DOHH2 (cell line): ENCODE data around the gene PHRF1.

Source experiments
- H3F3A ChIP-seq: fragments of 200-600 bp; sonication (generic), shearing (Covaris generic); 2 replicates; pipeline ENCODE4 v1.6.0; 2016; ENCODE audit warnings: antibody characterized with exemption, mild to moderate bottlenecking; ENCODE audit not compliant: control insufficient read depth, insufficient read depth
- H3K27ac ChIP-seq: fragments of 200-600 bp; sonication (generic); 2 replicates; pipeline ENCODE4 v1.5.1; 2014; ENCODE audit warnings: low read depth, mild to moderate bottlenecking, low read length, moderate library complexity
- H3K27me3 ChIP-seq: fragments of 200-600 bp; sonication (generic); 2 replicates; pipeline ENCODE4 v1.6.1; 2014; ENCODE audit warnings: mild to moderate bottlenecking, low read length, mixed read lengths; ENCODE audit not compliant: control insufficient read depth
- H3K36me3 ChIP-seq: fragments of 200-600 bp; sonication (generic); 2 replicates; pipeline ENCODE4 v1.6.1; 2014; ENCODE audit warnings: mild to moderate bottlenecking, low read length, moderate library complexity, mixed read lengths; ENCODE audit not compliant: control insufficient read depth
- H3K4me1 ChIP-seq: fragments of 200-600 bp; sonication (generic); 2 replicates; pipeline ENCODE4 v1.6.1; 2014; ENCODE audit warnings: mild to moderate bottlenecking, low read length, mixed read lengths; ENCODE audit not compliant: control insufficient read depth
- H3K4me2 ChIP-seq: fragments of 200-600 bp; sonication (generic); 2 replicates; pipeline ENCODE4 v1.6.0; 2014; ENCODE audit warnings: mild to moderate bottlenecking, low read length, moderate library complexity
- H3K4me3 ChIP-seq: fragments of 200-600 bp; sonication (generic); 2 replicates; pipeline ENCODE4 v1.5.1; 2014; ENCODE audit warnings: mild to moderate bottlenecking, low read length, mixed read lengths
- H3K79me2 ChIP-seq: fragments of 200-600 bp; sonication (generic); 2 replicates; pipeline ENCODE4 v1.6.1; 2014; ENCODE audit warnings: mild to moderate bottlenecking, low read length, mixed read lengths; ENCODE audit not compliant: control insufficient read depth
- H3K9me2 ChIP-seq: fragments of 200-600 bp; sonication (generic); replicated peaks from 2 replicates; pipeline ENCODE4 v1.6.1; 2014; ENCODE audit warnings: mild to moderate bottlenecking, low read length, mixed read lengths; ENCODE audit not compliant: control insufficient read depth
- H3K9me3 ChIP-seq: fragments of 200-600 bp; sonication (generic); 2 replicates; pipeline ENCODE4 v1.6.1; 2014; ENCODE audit warnings: antibody characterized with exemption, low read length, mixed read lengths; ENCODE audit not compliant: control insufficient read depth, insufficient read depth
- H4K20me1 ChIP-seq: fragments of 200-600 bp; sonication (generic); 2 replicates; pipeline ENCODE4 v1.6.0; 2014; ENCODE audit warnings: low read depth, mild to moderate bottlenecking, antibody characterized with exemption, low read length, moderate library complexity; ENCODE audit not compliant: control insufficient read depth, insufficient read depth
- CTCF ChIP-seq: fragments of 200-600 bp; sonication (generic); IDR thresholded peaks from one replicate; pipeline ENCODE4 v1.5.1; 2014; ENCODE audit warnings: antibody characterized with exemption, mild to moderate bottlenecking, low read depth, low read length; ENCODE audit not compliant: poor library complexity, severe bottlenecking
- EZH2phosphoT487 ChIP-seq: fragments of 200-600 bp; sonication (generic); IDR thresholded peaks from 2 replicates; pipeline ENCODE4 v1.6.1; 2017; ENCODE audit warnings: borderline replicate concordance, mild to moderate bottlenecking, antibody characterized with exemption, low read length, moderate library complexity, mixed read lengths

Gene PHRF1

GRCh38 chr11:656866-657265 lies 80.6 kb downstream of the PHRF1 start:
- no peak overlapping the region for H3K4me3 ChIP-seq
- no peaks in the 10 kb centered on the region for H4K20me1 ChIP-seq
- H3K36me3 ChIP-seq, result no peaks in the 10 kb centered on the region; the same call in 1 of the 2 replicates
- no peaks in the 10 kb centered on the region for H3F3A ChIP-seq
- no peaks in the 10 kb centered on the region for H3K9me2 ChIP-seq
- H3K4me1 ChIP-seq, result no peaks in the 10 kb centered on the region
- H3K27ac ChIP-seq, result no peak overlapping the region
- no peak overlapping the region for H3K4me2 ChIP-seq
- no peaks in the 10 kb centered on the region for H3K9me3 ChIP-seq
- no peaks in the 10 kb centered on the region for H3K79me2 ChIP-seq
- TF ChIP-seq CTCF (no peak), EZH2phosphoT487 (no peak)
- no peaks in the 10 kb centered on the region for H3K27me3 ChIP-seq

- Histone ChIP-seq H3K36me3 (no peaks in the 10 kb centered on the region; the same call in 1 of the 2 replicates), H4K20me1 (no peaks in the 10 kb centered on the region)
Measured at GRCh38 chr11:657691-658126, 81.4 kb downstream of the PHRF1 start.

GRCh38 chr11:659532-660085 lies 83.3 kb downstream of the PHRF1 start:
- Histone ChIP-seq H3K27ac (no peak overlapping the region), H3K4me3 (no peak overlapping the region), H3F3A (no peaks in the 10 kb centered on the region), H4K20me1 (no peaks in the 10 kb centered on the region), H3K9me2 (no peaks in the 10 kb centered on the region), H3K79me2 (no peaks in the 10 kb centered on the region), H3K27me3 (no peaks in the 10 kb centered on the region), H3K36me3 (peaks cover 4% of the 10 kb centered on the region; the same call in 1 of the 2 replicates), H3K4me2 (no peak overlapping the region), H3K9me3 (no peaks in the 10 kb centered on the region), H3K4me1 (no peaks in the 10 kb centered on the region)
- TF ChIP-seq CTCF, result no peak

More at GRCh38 chr11:657691-658126, 81.4 kb downstream of the PHRF1 start:
- H3K4me3 ChIP-seq, result no peak overlapping the region
- H3K4me1 ChIP-seq, result no peaks in the 10 kb centered on the region
- H3K79me2 ChIP-seq, result no peaks in the 10 kb centered on the region
- no peaks in the 10 kb centered on the region for H3K9me3 ChIP-seq
- no peaks in the 10 kb centered on the region for H3K27me3 ChIP-seq
- H3F3A ChIP-seq, result no peaks in the 10 kb centered on the region
- H3K27ac ChIP-seq, result no peak overlapping the region
- no peaks in the 10 kb centered on the region for H3K9me2 ChIP-seq
- H3K4me2 ChIP-seq, result no peak overlapping the region
- TF ChIP-seq CTCF (no peak), EZH2phosphoT487 (no peak)
